HS-5 (cell line): ENCODE results near the gene DYNC2I2.
"Not testable (repeated sequence)": the region's sequence is repeated elsewhere in the genome, so short reads cannot be mapped to it uniquely, and the experiment has no call there.

Source experiments
- DNase-seq: peaks from one replicate; pipeline ENCODE4 v3.0.0-alpha.2; 2012; ENCODE audit warnings: low read depth

The DYNC2I2 gene

DNA sequence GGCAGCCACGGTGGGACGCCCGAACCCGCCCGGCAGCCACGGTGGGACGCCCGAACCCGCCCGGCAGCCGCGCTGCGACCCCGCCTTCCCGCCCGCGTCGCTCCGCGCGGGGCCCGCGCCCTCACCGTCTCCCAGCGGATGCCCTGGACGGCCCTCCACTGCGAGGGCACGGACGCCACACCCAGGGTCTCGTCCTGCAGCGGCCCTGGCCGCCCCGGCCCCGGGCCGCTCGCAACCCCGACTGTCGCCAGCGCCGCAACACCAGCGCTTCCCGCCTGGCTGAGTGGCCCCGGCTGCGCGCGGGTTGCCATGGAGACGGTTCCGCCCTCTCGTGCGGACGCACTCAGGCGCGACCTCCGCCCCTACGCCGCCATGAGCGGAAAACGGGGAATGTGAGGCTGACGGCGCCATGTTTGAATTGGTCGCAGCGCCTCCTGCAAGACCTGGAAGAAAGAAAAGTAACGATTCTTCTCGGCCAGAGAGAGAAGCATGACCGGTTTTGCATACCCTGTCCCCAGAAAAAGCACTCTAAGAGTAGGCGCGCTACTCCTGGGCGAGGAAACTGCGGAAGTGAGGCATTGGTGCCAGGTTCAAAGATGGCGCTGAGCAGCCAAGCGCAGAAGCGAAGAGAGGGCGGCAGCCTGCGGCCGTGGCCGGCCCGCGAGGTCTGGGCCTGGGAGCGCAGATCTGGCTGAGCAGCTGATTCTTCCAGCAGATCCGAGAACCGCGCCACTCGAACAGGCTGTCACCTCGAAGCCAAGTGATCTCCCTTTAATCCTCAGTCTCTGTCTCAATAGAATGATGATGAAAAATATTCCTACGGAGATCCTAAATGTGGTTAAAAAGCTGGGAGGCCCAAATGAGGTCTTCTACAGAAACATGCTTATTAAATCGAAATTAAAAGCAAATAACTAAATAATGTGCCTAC lies at the start of gene DYNC2I2:
Gene DYNC2I2 (minus strand): TSS at position 432 of the 928 bp plus-strand sequence. CDS start 121 bp downstream, at position 311.
- peak; percentile 91 for DNase-seq

DNA sequence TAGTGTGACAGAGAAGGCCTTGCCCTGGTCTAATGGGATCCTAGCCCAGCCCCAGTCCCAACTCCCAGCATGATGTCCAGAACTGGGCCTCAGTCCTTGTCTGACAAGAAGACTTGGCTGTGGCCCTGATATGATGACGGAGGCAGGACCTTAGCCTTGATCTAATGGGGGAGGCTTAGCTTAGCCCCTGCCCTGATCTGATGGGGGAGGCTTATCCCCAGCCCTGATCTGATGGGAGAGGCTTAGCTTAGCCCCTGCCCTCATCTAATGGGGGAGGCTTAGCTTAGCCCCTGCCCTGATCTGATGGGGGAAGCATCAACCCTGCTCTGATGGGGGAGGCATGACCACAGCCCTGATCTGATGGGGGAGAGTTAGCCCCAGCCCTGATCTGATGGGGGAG lies 49.4 kb upstream of the DYNC2I2 start:
- no peak for DNase-seq

DNA sequence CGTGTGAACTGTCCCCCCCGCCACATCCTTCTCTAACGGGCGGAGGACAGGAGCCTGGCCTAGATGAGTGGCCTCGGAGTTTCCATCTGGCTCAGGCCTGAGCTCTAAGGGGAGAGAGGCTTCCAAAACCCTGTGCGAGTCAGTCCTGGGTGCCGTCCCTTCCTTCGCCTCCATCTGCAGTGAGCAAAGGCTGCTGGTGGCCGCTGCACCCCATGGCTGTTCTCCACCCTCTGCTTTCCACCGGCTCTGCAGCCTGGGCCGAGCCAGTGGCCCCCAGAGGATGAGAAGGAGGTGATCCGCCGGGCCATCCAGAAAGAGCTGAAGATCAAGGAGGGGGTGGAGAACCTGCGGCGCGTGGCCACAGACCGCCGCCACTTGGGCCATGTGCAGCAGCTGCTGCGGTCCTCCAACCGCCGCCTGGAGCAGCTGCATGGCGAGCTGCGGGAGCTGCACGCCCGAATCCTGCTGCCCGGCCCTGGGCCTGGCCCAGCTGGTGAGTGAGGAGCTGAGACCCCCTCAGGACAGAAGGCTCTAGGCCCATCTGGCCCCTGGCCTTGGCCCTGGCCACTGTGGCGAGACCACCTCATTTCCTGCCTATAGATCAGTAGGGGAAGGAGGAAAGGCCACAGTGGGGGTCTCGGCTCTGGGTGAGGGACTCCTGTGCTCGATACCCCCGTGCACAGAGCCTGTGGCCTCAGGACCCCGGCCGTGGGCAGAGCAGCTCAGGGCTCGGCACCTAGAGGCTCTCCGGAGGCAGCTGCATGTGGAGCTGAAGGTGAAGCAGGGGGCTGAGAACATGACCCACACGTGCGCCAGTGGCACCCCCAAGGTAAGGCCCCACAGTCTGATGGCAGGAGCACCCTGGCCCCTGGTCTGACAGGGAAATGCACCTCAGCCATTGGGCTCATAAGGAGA lies 48.7 kb upstream of the DYNC2I2 start:
- no peak for DNase-seq

DNA sequence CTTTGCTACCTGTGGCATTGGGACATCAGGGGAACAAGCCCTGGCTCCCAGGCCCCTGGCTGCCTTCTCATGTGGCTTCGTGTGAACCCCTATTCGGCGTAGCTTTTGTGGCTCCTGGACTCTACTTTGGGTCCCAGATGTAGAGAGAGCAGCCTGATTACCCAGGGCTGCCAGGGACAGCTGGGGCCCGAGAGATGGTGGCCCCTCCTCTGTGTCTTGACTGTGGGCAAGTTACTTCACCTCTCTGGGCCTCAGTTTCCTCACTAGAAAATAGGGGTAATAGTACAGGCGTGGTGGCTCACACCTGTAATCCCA lies 47.7 kb upstream of the DYNC2I2 start:
- no peak for DNase-seq

DNA sequence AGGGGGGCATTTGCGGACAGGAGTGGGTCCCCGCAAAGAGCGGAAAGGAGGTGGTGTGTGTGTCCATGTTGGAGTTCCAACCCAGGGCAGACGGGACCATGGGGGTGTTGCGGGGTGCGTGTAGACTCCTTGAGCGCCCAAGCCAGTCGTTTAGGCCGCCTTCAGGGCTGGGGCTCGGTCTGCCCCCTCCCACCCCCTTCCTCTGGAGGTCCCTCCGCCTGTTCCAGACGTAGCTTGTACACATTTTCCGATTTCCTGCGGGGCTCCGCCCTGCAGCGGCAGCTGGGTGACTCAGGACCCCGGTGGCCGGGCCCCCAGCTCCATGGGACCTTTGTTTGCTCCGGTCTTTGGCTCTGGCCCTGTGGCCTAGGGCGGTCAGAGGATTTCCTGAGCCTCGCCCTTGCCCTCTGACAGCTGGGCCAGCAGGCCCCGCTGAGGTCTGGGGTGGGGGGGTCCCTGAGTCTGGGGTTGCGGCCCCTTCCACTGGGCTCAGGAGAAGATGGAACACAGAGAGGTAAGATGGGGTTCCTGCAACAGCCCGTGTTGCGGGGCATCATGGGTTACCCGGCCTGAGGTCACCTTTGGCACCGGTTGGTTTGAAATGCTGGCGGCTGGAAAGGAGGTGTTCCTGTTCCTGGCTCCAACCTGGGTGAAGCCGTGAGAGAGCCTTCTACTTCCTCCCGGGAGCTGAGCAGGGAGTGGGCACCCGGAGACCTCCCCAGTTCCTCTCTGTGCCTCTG lies 47.1 kb upstream of the DYNC2I2 start:
- no peak for DNase-seq

- DNase-seq: no peak
Observed at GRCh38 chr9:128702949-128703615, 46.4 kb upstream of the DYNC2I2 start.

DNA sequence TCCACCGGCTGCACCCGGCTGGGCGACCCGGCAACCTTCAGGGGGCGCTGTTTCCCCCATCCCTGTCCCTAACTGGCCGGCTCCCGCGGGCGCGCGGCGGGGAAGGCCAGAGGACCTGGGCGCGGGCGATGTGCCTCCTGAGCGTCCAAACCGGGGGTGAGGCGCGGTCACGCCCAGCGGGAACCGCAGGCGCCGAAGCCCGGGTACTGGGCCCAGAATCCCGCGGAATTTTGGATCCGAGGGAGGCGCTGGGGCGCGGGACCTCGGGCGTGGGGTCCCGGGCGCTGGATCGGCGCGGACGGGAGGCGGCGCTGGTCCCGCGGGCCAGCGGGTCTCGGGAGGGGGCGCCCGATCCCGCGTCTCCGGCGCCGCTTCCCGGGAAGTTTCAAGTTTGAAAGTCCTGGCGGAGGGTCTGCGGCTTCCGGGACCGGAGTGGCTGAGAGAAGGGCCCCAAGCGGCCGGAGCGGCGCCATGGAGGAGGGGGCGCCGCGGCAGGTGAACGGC lies 45.9 kb upstream of the DYNC2I2 start, which contains the start of gene PKN3:
Gene PKN3 (plus strand): TSS at position 59 of the 504 bp plus-strand sequence. CDS start 413 bp downstream, at position 472.
- DNase-seq: no peak

DNA sequence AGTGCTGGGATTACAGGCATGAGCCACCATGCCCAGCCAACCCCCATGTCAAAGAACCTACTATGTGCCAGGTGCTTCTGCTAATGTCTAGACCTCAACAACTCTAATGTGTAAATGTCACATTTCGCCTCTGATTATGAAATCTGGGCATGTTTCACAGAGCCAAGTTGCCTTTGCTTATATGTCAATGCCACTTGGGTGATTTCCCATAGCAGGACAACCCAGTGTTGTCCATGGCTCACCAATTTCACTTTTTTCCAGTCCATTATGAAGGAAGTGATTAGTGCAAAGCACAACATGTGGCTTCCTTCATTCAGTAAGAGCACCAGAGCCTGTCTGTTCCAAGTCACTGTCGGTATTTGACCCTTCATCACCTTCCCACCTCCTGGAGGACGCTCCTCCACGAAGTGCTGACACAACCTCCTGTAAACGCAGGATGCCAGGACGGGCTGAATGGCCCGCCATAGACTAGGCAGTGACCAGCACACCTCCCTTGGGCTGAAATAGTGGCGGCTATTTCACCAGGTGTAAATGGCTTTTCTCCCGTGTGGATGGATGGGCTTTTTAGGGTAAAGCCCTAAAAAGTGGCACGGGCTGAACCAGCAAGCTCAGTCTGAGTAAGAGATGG lies 44.7 kb upstream of the DYNC2I2 start:
- no peak for DNase-seq

DNA sequence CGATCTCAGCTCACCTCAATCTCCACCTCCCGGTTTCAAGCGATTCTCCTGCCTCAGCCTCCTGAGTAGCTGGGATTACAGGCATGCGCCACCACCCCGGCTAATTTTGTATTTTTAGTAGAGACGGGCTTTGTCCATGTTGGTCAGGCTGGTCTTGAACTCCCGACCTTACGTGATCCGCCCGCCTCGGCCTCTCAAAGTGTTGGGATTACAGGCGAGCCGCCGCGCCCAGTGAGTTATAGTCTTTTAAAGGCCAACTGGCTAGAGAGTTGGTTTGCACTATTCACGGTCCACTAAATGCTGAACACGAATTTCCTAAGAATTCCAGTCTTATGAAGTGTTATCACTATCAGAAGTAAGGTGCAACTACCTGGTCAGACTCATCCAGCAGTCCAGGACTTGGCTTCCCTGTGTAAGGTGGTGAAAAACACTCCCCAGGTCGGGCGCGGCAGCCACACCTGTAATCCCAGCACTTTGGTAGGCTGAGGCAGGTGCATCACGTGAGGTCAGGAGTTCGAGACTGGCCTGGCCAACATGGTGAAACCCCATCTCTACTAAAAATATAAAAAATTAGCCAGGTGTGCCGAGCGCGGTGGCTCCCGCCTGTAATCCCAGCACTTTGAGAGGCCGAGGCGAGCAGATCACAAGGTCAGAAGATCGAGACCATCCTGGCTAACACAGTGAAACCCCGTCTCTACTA lies 42.6 kb upstream of the DYNC2I2 start:
- not testable (repeated sequence) for DNase-seq

GRCh38 chr9:128696923-128697707 lies 40.5 kb upstream of the DYNC2I2 start:
- DNase-seq: no peak

GRCh38 chr9:128694344-128694743 lies 37.7 kb upstream of the DYNC2I2 start:
- no peak for DNase-seq

GRCh38 chr9:128693738-128694137 lies 37.1 kb upstream of the DYNC2I2 start:
- DNase-seq: not testable (repeated sequence)

GRCh38 chr9:128690684-128691034 lies 34.0 kb upstream of the DYNC2I2 start:
- no peak for DNase-seq

GRCh38 chr9:128689820-128690683 lies 33.4 kb upstream of the DYNC2I2 start:
- DNase-seq: no peak

GRCh38 chr9:128689293-128689774 lies 32.7 kb upstream of the DYNC2I2 start:
- DNase-seq: no peak

DNA sequence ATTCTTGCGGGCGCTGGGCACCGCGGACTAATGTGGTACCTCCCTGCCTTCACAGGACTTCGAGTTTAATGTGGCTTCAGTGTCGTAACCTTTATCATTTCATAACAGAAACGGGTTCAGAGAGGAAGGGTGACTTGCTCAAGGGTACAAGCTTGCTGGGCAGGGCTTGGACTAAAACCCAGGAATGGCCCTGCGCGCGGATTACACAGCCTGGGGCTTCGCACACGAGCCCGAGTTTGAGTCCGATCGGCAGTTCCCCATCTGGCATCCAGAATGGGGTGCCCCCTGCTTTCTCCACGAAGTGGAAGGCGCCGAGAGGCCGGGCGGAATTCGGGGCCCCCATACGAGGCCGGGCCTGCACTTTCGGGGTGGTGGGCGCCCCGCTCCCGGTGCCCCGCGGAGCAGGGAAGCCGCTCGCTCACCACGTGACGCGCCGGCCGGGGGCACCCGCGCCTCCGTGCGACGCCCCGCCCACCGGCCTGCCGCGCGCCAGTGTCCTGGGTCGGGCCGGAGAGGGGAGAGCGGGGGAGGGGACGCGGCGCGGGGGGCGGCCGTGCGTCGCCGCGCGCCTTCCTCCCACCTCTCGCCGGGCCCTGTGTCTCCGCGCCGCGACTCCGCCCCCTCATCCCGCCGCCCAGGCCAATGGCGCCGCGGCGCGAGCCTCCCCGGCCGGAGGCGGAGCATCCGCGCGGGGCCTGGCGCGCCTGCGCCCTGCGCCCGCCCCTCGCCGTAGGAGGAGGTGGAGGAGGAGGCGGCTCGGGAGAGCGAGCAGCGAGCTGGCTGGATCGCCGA lies 32.0 kb upstream of the DYNC2I2 start, which contains the start of gene SET:
Gene SET (plus strand): TSS at position 722 of the 792 bp plus-strand sequence. CDS start 361 bp downstream, outside the sequence.
- peak; percentile 56 for DNase-seq

- DNase-seq: no peak
Observed at GRCh38 chr9:128687453-128687852, 30.8 kb upstream of the DYNC2I2 start.
